ENCODE data around the gene SLCO6A1. TPM values are rescaled to one million over a fixed set of nuclear protein-coding genes. Genes with fewer than 3 reads are reported as not detected.

SLCO6A1 gene
- total and polyA plus RNA-seq, 2 experiments from 2014 or later: 0.34 to 3.1 TPM

DNA sequence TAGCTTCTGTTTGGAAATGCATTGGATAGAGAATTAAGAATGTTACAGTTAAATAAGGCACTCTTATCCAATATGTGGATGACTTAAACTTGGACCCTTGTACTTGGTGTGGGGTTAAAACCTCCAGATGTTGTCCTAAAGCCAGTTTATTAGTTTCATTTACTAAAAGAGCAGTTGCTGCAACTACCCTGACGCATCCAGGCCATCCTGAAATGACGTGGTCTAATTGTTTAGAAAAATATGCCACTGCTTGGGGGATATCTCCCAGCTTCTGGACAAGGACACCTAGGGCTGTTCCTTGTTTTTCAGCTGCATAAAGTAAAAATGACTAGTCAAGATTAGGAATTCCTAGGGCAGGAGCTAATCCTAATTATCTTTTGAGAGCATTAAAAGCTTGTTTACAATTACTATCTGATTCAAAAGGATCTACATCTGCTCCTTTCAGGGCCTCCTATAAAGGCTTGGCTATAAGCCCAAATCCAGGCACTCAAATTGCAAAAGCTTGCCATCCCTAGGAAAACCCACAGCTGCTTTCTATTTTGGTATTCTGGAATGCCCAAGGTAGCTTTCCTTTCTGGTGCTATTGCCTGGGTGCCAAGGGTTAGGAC is 157.0 kb downstream of the SLCO6A1 start:
- Mint-ChIP-seq H3K36me3 (ENCODE audit: low read depth) (no peaks in the 10 kb centered on the region), H3K4me3 (no peak overlapping the region), H3K9me3 (no peaks in the 10 kb centered on the region), H3K27ac (no peak overlapping the region), H3K4me1 (peaks cover 5% of the 10 kb centered on the region), H3K27me3 (ENCODE audit: insufficient read depth, low read depth, poor library complexity) (no peaks in the 10 kb centered on the region)
- Histone ChIP-seq H3K4me3 (no peak overlapping the region), H3K79me2 (replicated peaks; ENCODE audit: insufficient read depth) (no peaks in the 10 kb centered on the region), H3K27ac (ENCODE audit: low read depth) (no peak overlapping the region), H3K4me1 (ENCODE audit: insufficient read depth) (no peaks in the 10 kb centered on the region), H3K27me3 (ENCODE audit: insufficient read depth) (peaks cover 14% of the 10 kb centered on the region; the same call in 1 of the 2 replicates), H2AFZ (no peak overlapping the region), H4K20me1 (replicated peaks; ENCODE audit: insufficient read depth) (no peaks in the 10 kb centered on the region), H3K36me3 (ENCODE audit: insufficient read depth) (no peaks in the 10 kb centered on the region), H3K9me2 (ENCODE audit: insufficient read depth) (0 out of 2 replicates have a peak, but pooled peaks cover 8% of the 10 kb centered on the region), H3F3A (replicated peaks; ENCODE audit: low read depth) (no peaks in the 10 kb centered on the region), H3K4me2 (no peak overlapping the region)
- no peak for DNase-seq (ENCODE audit: low spot score)
- TF ChIP-seq EZH2phosphoT487 (IDR thresholded peaks at IDR 0.05; ENCODE audit: unreplicated experiment) (no peak), ZNF114 (CRISPR knock-in tag; IDR thresholded peaks at IDR 0.05) (no peak), NANOG (IDR thresholded peaks at IDR 0.05; ENCODE audit: borderline replicate concordance) (no peak), POLR2AphosphoS5 (IDR thresholded peaks at IDR 0.05; ENCODE audit: low read depth) (no peak), ETS1 (IDR thresholded peaks at IDR 0.05) (no peak), ZNF331 (CRISPR knock-in tag; IDR thresholded peaks at IDR 0.05; ENCODE audit: low read depth) (no peak), CREB1 (CRISPR knock-in tag; IDR thresholded peaks at IDR 0.05; ENCODE audit: low read depth) (no peak), REST (IDR thresholded peaks at IDR 0.05; ENCODE audit: unreplicated experiment) (no peak), JUNB (IDR thresholded peaks at IDR 0.05; ENCODE audit: unreplicated experiment) (no peak), STAT1 (IDR thresholded peaks at IDR 0.05; ENCODE audit: unreplicated experiment) (no peak), EZH2 (IDR thresholded peaks at IDR 0.05; ENCODE audit: low read depth, unreplicated experiment) (no peak)
- TF ChIP-seq, protein P1, sequence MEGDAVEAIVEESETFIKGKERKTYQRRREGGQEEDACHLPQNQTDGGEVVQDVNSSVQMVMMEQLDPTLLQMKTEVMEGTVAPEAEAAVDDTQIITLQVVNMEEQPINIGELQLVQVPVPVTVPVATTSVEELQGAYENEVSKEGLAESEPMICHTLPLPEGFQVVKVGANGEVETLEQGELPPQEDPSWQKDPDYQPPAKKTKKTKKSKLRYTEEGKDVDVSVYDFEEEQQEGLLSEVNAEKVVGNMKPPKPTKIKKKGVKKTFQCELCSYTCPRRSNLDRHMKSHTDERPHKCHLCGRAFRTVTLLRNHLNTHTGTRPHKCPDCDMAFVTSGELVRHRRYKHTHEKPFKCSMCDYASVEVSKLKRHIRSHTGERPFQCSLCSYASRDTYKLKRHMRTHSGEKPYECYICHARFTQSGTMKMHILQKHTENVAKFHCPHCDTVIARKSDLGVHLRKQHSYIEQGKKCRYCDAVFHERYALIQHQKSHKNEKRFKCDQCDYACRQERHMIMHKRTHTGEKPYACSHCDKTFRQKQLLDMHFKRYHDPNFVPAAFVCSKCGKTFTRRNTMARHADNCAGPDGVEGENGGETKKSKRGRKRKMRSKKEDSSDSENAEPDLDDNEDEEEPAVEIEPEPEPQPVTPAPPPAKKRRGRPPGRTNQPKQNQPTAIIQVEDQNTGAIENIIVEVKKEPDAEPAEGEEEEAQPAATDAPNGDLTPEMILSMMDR (conservative IDR thresholded peaks at IDR 0.05; ENCODE audit: low read depth in 2 of 2): no peak
- TF ChIP-seq, protein P2, sequence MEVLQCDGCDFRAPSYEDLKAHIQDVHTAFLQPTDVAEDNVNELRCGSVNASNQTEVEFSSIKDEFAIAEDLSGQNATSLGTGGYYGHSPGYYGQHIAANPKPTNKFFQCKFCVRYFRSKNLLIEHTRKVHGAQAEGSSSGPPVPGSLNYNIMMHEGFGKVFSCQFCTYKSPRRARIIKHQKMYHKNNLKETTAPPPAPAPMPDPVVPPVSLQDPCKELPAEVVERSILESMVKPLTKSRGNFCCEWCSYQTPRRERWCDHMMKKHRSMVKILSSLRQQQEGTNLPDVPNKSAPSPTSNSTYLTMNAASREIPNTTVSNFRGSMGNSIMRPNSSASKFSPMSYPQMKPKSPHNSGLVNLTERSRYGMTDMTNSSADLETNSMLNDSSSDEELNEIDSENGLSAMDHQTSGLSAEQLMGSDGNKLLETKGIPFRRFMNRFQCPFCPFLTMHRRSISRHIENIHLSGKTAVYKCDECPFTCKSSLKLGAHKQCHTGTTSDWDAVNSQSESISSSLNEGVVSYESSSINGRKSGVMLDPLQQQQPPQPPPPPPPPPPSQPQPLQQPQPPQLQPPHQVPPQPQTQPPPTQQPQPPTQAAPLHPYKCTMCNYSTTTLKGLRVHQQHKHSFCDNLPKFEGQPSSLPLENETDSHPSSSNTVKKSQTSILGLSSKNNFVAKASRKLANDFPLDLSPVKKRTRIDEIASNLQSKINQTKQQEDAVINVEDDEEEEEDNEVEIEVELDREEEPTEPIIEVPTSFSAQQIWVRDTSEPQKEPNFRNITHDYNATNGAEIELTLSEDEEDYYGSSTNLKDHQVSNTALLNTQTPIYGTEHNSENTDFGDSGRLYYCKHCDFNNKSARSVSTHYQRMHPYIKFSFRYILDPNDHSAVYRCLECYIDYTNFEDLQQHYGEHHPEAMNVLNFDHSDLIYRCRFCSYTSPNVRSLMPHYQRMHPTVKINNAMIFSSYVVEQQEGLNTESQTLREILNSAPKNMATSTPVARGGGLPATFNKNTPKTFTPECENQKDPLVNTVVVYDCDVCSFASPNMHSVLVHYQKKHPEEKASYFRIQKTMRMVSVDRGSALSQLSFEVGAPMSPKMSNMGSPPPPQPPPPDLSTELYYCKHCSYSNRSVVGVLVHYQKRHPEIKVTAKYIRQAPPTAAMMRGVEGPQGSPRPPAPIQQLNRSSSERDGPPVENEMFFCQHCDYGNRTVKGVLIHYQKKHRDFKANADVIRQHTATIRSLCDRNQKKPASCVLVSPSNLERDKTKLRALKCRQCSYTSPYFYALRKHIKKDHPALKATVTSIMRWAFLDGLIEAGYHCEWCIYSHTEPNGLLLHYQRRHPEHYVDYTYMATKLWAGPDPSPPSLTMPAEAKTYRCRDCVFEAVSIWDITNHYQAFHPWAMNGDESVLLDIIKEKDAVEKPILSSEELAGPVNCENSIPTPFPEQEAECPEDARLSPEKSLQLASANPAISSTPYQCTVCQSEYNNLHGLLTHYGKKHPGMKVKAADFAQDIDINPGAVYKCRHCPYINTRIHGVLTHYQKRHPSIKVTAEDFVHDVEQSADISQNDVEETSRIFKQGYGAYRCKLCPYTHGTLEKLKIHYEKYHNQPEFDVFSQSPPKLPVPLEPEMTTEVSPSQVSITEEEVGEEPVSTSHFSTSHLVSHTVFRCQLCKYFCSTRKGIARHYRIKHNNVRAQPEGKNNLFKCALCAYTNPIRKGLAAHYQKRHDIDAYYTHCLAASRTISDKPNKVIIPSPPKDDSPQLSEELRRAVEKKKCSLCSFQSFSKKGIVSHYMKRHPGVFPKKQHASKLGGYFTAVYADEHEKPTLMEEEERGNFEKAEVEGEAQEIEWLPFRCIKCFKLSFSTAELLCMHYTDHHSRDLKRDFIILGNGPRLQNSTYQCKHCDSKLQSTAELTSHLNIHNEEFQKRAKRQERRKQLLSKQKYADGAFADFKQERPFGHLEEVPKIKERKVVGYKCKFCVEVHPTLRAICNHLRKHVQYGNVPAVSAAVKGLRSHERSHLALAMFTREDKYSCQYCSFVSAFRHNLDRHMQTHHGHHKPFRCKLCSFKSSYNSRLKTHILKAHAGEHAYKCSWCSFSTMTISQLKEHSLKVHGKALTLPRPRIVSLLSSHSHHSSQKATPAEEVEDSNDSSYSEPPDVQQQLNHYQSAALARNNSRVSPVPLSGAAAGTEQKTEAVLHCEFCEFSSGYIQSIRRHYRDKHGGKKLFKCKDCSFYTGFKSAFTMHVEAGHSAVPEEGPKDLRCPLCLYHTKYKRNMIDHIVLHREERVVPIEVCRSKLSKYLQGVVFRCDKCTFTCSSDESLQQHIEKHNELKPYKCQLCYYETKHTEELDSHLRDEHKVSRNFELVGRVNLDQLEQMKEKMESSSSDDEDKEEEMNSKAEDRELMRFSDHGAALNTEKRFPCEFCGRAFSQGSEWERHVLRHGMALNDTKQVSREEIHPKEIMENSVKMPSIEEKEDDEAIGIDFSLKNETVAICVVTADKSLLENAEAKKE (CRISPR knock-in tag; IDR thresholded peaks at IDR 0.05): no peak
- no peak for ATAC-seq

Measured in GM23338 (cell line).